ENCODE measurements around the gene PTGIR.

GRCh38 chr19:46601318-46602224 is 23.3 kb downstream of the PTGIR start, which contains the start of gene CALM3:
- no peak for TF ChIP-seq POLR2A (IDR thresholded peaks at IDR 0.05)
- TF ChIP-seq CTCF (IDR thresholded peaks at IDR 0.05): no peak

All from lower leg skin (tissue), 3 donors.